K562 treated with DMSO at 1 percent for 48 hours (cell line): ENCODE measurements around the gene NOTCH1. TPM values are rescaled to one million over a fixed set of nuclear protein-coding genes. Genes with fewer than 3 reads are reported as not detected.

Experiments used
- total RNA-seq: library from RNA; unstranded; fragments of 300-600 nt; gene quantifications from 2 replicates; pipeline ENCODE4 v1.2.3, GENCODE V29; 2022; ENCODE audit warnings: low replicate concordance; ENCODE audit errors: extremely low read depth

Gene NOTCH1
- total RNA-seq, result not detected in 2 replicates

GRCh38 chr9:136545965-136546696, at the start of gene NOTCH1:
Gene NOTCH1, minus strand, starts transcription at chr9:136546048. Its CDS starts 262 bp downstream, at chr9:136545786.

GRCh38 chr9:136482793-136483588, 62.9 kb downstream of the NOTCH1 start, which contains the start of gene SEC16A:
Gene SEC16A, minus strand, starts transcription at chr9:136483040. Its CDS starts 5,425 bp downstream, at chr9:136477615.

Other genes with a start within 250 kb of the NOTCH1 start
- gene CCDC187, start 242.0 kb downstream of the NOTCH1 start, total RNA-seq, result not detected in 2 replicates
- gene GPSM1, start 218.5 kb downstream of the NOTCH1 start, total RNA-seq, result not detected in 2 replicates
- gene DNLZ, start 182.3 kb downstream of the NOTCH1 start, total RNA-seq, result not detected in 2 replicates
- gene CARD9, start 172.4 kb downstream of the NOTCH1 start, total RNA-seq, result not detected in 2 replicates
- gene SNAPC4, start 145.9 kb downstream of the NOTCH1 start, total RNA-seq, result not detected in 2 replicates
- not detected in 2 replicates for gene ENTR1, start 135.4 kb downstream of the NOTCH1 start, total RNA-seq
- not detected in 2 replicates for gene PMPCA, start 135.4 kb downstream of the NOTCH1 start, total RNA-seq
- not detected in 2 replicates for gene INPP5E, start 106.2 kb downstream of the NOTCH1 start, total RNA-seq
- 155 TPM in 1 of 2 replicates, not detected in the other for gene SEC16A, start 63.0 kb downstream of the NOTCH1 start, total RNA-seq
- not detected in 2 replicates for gene EGFL7, start 116.9 kb upstream of the NOTCH1 start, total RNA-seq
- not detected in 2 replicates for gene AGPAT2, start 141.4 kb upstream of the NOTCH1 start, total RNA-seq
- not detected in 2 replicates for gene DIPK1B, start 166.5 kb upstream of the NOTCH1 start, total RNA-seq
- not detected in 2 replicates for gene LCN10, start 196.9 kb upstream of the NOTCH1 start, total RNA-seq
- gene LCN6, start 202.5 kb upstream of the NOTCH1 start, total RNA-seq, result not detected in 2 replicates
- gene LCN8, start 212.2 kb upstream of the NOTCH1 start, total RNA-seq, result not detected in 2 replicates
- not detected in 2 replicates for gene LCN15, start 218.5 kb upstream of the NOTCH1 start, total RNA-seq
- gene TMEM141, start 245.3 kb upstream of the NOTCH1 start, total RNA-seq, result not detected in 2 replicates